ENCODE data around the gene DIAPH3.

DNA sequence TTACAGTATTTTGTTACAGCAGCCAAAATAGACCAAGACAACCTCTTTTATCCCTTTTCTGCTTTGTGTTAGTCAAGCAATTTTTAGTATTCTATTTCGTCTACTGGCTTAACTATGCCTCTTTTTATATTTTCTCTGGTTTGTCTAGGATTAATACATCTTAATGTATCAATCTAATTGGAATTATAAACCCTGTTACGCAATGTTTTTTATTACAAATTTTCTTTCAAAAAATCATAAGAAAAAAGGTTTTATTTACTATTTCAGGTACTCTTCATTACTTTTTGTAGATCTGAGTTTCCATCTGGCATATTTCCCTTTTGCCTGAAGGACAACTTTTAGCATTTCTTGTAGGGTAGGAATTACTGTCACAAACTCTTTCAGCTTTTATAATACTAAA is 275.3 kb downstream of the DIAPH3 start:
- TF ChIP-seq, protein P1, sequence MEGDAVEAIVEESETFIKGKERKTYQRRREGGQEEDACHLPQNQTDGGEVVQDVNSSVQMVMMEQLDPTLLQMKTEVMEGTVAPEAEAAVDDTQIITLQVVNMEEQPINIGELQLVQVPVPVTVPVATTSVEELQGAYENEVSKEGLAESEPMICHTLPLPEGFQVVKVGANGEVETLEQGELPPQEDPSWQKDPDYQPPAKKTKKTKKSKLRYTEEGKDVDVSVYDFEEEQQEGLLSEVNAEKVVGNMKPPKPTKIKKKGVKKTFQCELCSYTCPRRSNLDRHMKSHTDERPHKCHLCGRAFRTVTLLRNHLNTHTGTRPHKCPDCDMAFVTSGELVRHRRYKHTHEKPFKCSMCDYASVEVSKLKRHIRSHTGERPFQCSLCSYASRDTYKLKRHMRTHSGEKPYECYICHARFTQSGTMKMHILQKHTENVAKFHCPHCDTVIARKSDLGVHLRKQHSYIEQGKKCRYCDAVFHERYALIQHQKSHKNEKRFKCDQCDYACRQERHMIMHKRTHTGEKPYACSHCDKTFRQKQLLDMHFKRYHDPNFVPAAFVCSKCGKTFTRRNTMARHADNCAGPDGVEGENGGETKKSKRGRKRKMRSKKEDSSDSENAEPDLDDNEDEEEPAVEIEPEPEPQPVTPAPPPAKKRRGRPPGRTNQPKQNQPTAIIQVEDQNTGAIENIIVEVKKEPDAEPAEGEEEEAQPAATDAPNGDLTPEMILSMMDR (IDR thresholded peaks at IDR 0.05; ENCODE audit: control extremely low read depth in 1 of 3, insufficient read depth in 1 of 3, low read depth in 1 of 3, low read length in 3 of 3): no peak
- TF ChIP-seq KDM1A (IDR thresholded peaks at IDR 0.05; ENCODE audit: borderline replicate concordance, low read length): no peak

Measured in H1 (cell line).